HL-60 (cell line): ENCODE data around the gene HARBI1.

ENCODE experiments used
- POLR2AphosphoS5 ChIP-seq: IDR thresholded peaks from 2 replicates; pipeline ENCODE4 v1.6.1; 2012; ENCODE audit warnings: low read depth
- TF ChIP-seq, protein P1 (sequence below): IDR thresholded peaks from one replicate; pipeline ENCODE4 v1.5.1; 2011; ENCODE audit warnings: low read length, control low read depth, inconsistent platforms; ENCODE audit not compliant: insufficient read depth

DNA sequence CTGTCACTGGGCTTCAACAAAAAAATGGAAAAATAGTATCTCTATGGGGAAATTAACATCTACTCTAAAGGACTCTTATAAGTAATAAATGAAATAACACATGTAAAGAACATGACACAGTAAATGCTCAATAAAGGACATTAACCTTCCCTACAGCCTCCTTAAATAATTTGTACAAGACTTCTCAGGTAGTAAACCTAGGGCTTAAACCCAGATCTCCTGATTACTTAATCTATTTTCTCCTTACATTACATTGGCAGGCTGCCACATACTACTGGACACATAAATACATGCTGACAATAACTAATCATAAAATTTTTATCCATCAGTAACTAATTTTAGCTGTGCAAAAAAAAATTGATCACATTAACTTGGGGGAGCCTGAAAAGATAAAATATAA lies 28.1 kb downstream of the HARBI1 start:
- TF ChIP-seq, protein P1, sequence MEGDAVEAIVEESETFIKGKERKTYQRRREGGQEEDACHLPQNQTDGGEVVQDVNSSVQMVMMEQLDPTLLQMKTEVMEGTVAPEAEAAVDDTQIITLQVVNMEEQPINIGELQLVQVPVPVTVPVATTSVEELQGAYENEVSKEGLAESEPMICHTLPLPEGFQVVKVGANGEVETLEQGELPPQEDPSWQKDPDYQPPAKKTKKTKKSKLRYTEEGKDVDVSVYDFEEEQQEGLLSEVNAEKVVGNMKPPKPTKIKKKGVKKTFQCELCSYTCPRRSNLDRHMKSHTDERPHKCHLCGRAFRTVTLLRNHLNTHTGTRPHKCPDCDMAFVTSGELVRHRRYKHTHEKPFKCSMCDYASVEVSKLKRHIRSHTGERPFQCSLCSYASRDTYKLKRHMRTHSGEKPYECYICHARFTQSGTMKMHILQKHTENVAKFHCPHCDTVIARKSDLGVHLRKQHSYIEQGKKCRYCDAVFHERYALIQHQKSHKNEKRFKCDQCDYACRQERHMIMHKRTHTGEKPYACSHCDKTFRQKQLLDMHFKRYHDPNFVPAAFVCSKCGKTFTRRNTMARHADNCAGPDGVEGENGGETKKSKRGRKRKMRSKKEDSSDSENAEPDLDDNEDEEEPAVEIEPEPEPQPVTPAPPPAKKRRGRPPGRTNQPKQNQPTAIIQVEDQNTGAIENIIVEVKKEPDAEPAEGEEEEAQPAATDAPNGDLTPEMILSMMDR = no peak
- no peak for TF ChIP-seq POLR2AphosphoS5
